Panc1 (cell line): ENCODE data around the gene PPARG.

Experiments used
- CTCF ChIP-seq: fragments of 450-650 bp; IDR thresholded peaks from 2 replicates; pipeline ENCODE4 v1.5.1; 2017; ENCODE audit warnings: mild to moderate bottlenecking
- POLR2AphosphoS5 ChIP-seq: IDR thresholded peaks from 2 replicates; pipeline ENCODE4 v1.6.1; 2012; ENCODE audit warnings: mild to moderate bottlenecking, low read depth, low read length, moderate library complexity
- REST ChIP-seq, 2 experiments: IDR thresholded peaks; 2 replicates each; pipeline ENCODE4 v1.6.1; 2011 to 2012; ENCODE audit warnings: low read depth in 2 of 2, control low read depth in 1 of 2, low read length in 1 of 2, mild to moderate bottlenecking in 1 of 2, moderate library complexity in 1 of 2; ENCODE audit not compliant: insufficient read depth in 1 of 2
- SIN3A ChIP-seq: IDR thresholded peaks from 2 replicates; pipeline ENCODE4 v1.6.1; 2012; ENCODE audit warnings: low read depth, mild to moderate bottlenecking, low read length, moderate library complexity, borderline replicate concordance; ENCODE audit not compliant: insufficient read depth

- TF ChIP-seq CTCF (no peak), SIN3A (no peak), POLR2AphosphoS5 (no peak), REST (IDR thresholded peaks at IDR 0.05; ENCODE audit: insufficient read depth in 1 of 2, low read depth in 2 of 2, low read length in 1 of 2) (no peak)
These were observed 39.4 kb upstream of the PPARG start for GRCh38 chr3:12249519-12249918.
